ENCODE results near the gene TTC33. TPM values are rescaled to one million over a fixed set of nuclear protein-coding genes. Genes with fewer than 3 reads are reported as not detected.

TTC33 gene
- total and polyA plus RNA-seq, 2 of the 13 experiments (the other 11 are each of a cell fraction or from before 2014, with no cell fraction given) = 4.5 to 20.0 TPM

DNA sequence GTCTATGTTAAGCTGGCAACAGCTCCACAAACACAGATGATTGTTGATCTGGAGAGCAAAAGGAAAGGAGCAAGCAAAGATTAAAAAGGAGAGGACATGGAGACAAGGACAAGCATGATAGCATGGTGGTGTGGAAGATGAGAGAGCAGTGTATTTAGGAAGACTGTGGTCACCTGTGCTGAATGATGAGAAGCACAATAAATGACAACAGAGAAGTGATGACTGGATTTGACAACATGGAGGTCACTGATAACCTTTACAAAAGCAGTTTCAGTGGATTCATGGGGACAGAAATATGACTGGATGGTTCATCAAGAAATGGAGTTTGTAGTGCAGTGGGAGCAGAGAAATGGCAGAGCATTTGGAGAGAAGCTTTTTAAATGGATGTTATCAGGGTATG, 20.2 kb downstream of the TTC33 start:
- H3K27ac ChIP-seq (ENCODE audit: extremely low read length, insufficient read depth, low read length) = no peak overlapping the region
- H3K79me2 ChIP-seq (ENCODE audit: insufficient read depth, low read length) = no peaks in the 10 kb centered on the region
- no peaks in the 10 kb centered on the region for H3K9me3 ChIP-seq (ENCODE audit: low read length)
- H3K4me2 ChIP-seq (ENCODE audit: low read depth, low read length) = no peak overlapping the region
- H3K36me3 ChIP-seq (replicated peaks in 1 of 2; ENCODE audit: control insufficient read depth in 1 of 2, insufficient read depth in 2 of 2, low read length in 2 of 2) = peaks cover 4% of the 10 kb centered on the region in 2 experiments; a peak in 2 of 5 replicates
- H4K20me1 ChIP-seq (ENCODE audit: insufficient read depth, low read length) = peaks cover 3% of the 10 kb centered on the region; the same call in 1 of the 2 replicates
- H3K4me1 ChIP-seq (ENCODE audit: insufficient read depth, low read length) = peaks cover 24% of the 10 kb centered on the region
- ATAC-seq = no peak
- ChIA-PET POLR2A (no interaction called here), CTCF (ENCODE audit: low intra/inter-chr PET ratio, low total read pairs) (interaction anchor here (1.8 kb wide), 1 partner anchor 786 kb away, joined by 6 read pairs; no protein-coding TSS in a partner anchor)
- no peak overlapping the region for H3K9ac ChIP-seq (ENCODE audit: insufficient read depth, low read depth, low read length)
- in situ Hi-C loops (cut with HindIII; ENCODE audit: extremely low pct_ligation_motif_present, low pct_unique_long_range_greater_than_20kb) (no loop called here), intact Hi-C loops (cut with micrococcal nuclease; ENCODE audit: unreplicated experiment) (loop anchor here (1.0 to 5.0 kb wide), 4 partner anchors 47 to 1153 kb away; no protein-coding TSS in a partner anchor)
- no peak for DNase-seq (ENCODE audit: low spot score)
- H3K27me3 ChIP-seq (ENCODE audit: control insufficient read depth in 1 of 2, insufficient read depth in 2 of 2, low read length in 2 of 2) = no peaks in the 10 kb centered on the region
- H3K4me3 ChIP-seq (replicated peaks in 1 of 3; ENCODE audit: insufficient read depth in 1 of 3, low read depth in 2 of 3, low read length in 3 of 3) = no peak overlapping the region
- TF ChIP-seq, protein P1, sequence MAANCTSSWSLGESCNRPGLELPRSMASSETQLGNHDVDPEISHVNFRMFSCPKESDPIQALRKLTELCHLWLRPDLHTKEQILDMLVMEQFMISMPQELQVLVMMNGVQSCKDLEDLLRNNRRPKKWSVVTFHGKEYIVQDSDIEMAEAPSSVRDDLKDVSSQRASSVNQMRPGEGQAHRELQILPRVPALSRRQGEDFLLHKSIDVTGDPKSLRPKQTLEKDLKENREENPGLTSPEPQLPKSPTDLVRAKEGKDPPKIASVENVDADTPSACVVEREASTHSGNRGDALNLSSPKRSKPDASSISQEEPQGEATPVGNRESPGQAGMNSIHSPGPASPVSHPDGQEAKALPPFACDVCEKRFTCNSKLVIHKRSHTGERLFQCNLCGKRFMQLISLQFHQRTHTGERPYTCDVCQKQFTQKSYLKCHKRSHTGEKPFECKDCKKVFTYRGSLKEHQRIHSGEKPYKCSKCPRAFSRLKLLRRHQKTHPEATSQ (CRISPR knock-in tag; IDR thresholded peaks at IDR 0.05; ENCODE audit: borderline replicate concordance) = no peak
- TF ChIP-seq ZNF788 (CRISPR knock-in tag; IDR thresholded peaks at IDR 0.05; ENCODE audit: borderline replicate concordance) (no peak), MED1 (CRISPR knock-in tag; IDR thresholded peaks at IDR 0.05) (no peak), AKAP8 (CRISPR knock-in tag; IDR thresholded peaks at IDR 0.05) (no peak), SAFB2 (CRISPR knock-in tag; IDR thresholded peaks at IDR 0.05; ENCODE audit: borderline replicate concordance, low read depth) (no peak), ZNF598 (CRISPR knock-in tag; IDR thresholded peaks at IDR 0.05; ENCODE audit: borderline replicate concordance) (no peak)
- no peak for FAIRE-seq
- no TSS peak for BruUV-seq (replicated peaks)
- H2AFZ ChIP-seq (ENCODE audit: low read length) = no peak overlapping the region

DNA sequence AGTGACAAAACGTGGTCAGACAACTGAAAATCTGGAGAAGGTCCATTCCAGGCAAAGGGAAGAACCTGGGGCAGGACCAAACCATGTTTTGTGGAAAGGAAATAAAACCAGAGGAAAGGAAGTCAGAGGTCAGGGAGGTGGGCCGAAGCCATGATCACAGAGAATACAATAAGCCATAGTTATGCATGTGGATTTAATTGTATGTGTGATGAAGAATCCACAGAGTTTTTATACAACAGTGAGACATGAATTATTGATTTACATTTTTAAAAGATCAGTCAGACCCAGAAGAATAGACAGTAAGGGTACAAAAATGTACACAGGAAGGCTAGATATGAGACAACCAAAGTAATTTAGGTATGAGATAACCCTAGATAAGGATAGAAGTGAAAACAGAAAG, 20.8 kb downstream of the TTC33 start:
- Histone ChIP-seq H3K36me3 (replicated peaks in 1 of 2; ENCODE audit: control insufficient read depth in 1 of 2, insufficient read depth in 2 of 2, low read length in 2 of 2) (peaks cover 1 to 4% of the 10 kb centered on the region in 2 experiments; a peak in 1 of 5 replicates), H3K79me2 (ENCODE audit: insufficient read depth, low read length) (no peaks in the 10 kb centered on the region), H3K4me2 (ENCODE audit: low read depth, low read length) (no peak overlapping the region), H3K27ac (ENCODE audit: extremely low read length, insufficient read depth, low read length) (no peak overlapping the region), H4K20me1 (ENCODE audit: insufficient read depth, low read length) (peaks cover 3% of the 10 kb centered on the region; the same call in 1 of the 2 replicates), H3K4me3 (replicated peaks in 1 of 3; ENCODE audit: insufficient read depth in 1 of 3, low read depth in 2 of 3, low read length in 3 of 3) (no peak overlapping the region), H3K9ac (ENCODE audit: insufficient read depth, low read depth, low read length) (no peak overlapping the region), H3K4me1 (ENCODE audit: insufficient read depth, low read length) (peaks cover 24% of the 10 kb centered on the region), H3K27me3 (ENCODE audit: control insufficient read depth in 1 of 2, insufficient read depth in 2 of 2, low read length in 2 of 2) (no peaks in the 10 kb centered on the region), H3K9me3 (ENCODE audit: low read length) (no peaks in the 10 kb centered on the region), H2AFZ (ENCODE audit: low read length) (no peak overlapping the region)
- ChIA-PET POLR2A (no interaction called here), CTCF (ENCODE audit: low intra/inter-chr PET ratio, low total read pairs) (no interaction called here)
- in situ Hi-C loops (cut with HindIII; ENCODE audit: extremely low pct_ligation_motif_present, low pct_unique_long_range_greater_than_20kb) = no loop called here
- DNase-seq (ENCODE audit: low spot score) = no peak
- TF ChIP-seq NR2F1 (CRISPR knock-in tag; IDR thresholded peaks at IDR 0.05) = no peak
- TF ChIP-seq, protein P2, sequence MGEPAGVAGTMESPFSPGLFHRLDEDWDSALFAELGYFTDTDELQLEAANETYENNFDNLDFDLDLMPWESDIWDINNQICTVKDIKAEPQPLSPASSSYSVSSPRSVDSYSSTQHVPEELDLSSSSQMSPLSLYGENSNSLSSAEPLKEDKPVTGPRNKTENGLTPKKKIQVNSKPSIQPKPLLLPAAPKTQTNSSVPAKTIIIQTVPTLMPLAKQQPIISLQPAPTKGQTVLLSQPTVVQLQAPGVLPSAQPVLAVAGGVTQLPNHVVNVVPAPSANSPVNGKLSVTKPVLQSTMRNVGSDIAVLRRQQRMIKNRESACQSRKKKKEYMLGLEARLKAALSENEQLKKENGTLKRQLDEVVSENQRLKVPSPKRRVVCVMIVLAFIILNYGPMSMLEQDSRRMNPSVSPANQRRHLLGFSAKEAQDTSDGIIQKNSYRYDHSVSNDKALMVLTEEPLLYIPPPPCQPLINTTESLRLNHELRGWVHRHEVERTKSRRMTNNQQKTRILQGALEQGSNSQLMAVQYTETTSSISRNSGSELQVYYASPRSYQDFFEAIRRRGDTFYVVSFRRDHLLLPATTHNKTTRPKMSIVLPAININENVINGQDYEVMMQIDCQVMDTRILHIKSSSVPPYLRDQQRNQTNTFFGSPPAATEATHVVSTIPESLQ (CRISPR knock-in tag; conservative IDR thresholded peaks at IDR 0.05) = no peak
- TF ChIP-seq KDM6A (CRISPR knock-in tag; IDR thresholded peaks at IDR 0.05; ENCODE audit: low read depth) = no peak
- TF ChIP-seq ZNF180 (CRISPR knock-in tag; IDR thresholded peaks at IDR 0.05; ENCODE audit: borderline replicate concordance, low read depth) = no peak
- TF ChIP-seq ZNF33B (CRISPR knock-in tag; IDR thresholded peaks at IDR 0.05) = no peak
- TF ChIP-seq ZNF160 (CRISPR knock-in tag; IDR thresholded peaks at IDR 0.05) = no peak
- 92% methylated on average over 2 of the region's 2 CpGs for WGBS (ENCODE audit: low lambda C conversion rate)
- ATAC-seq = no peak
- FAIRE-seq = no peak
- intact Hi-C loops (cut with micrococcal nuclease; ENCODE audit: unreplicated experiment) = loop anchor here (5.0 kb wide), 1 partner anchor 1153 kb away; no protein-coding TSS in a partner anchor
- BruUV-seq (replicated peaks) = no TSS peak
